Fibroblast of pulmonary artery (primary cell): ENCODE results near the gene SMAD3.
"Not testable (repeated sequence)": the region's sequence is repeated elsewhere in the genome, so short reads cannot be mapped to it uniquely, and the experiment has no call there.

Experiments used
- DNase-seq: peaks from one replicate; pipeline ENCODE4 v3.0.0-alpha.2; 2010; ENCODE audit warnings: low read depth
- H3K4me3 ChIP-seq: replicated peaks from 2 replicates; pipeline ENCODE4 v1.5.1; 2011; ENCODE audit warnings: low read depth, mild to moderate bottlenecking, control low read depth, low read length, moderate library complexity
- CTCF ChIP-seq: IDR thresholded peaks from 2 replicates; pipeline ENCODE4 v1.5.1; 2011; ENCODE audit warnings: mild to moderate bottlenecking, control low read depth, low read length, inconsistent platforms; ENCODE audit errors: missing control alignments

Gene SMAD3

GRCh38 chr15:67152429-67152828, 87.0 kb downstream of the SMAD3 start:
- no peak for TF ChIP-seq CTCF
- H3K4me3 ChIP-seq = no peak overlapping the region
- no peak for DNase-seq

GRCh38 chr15:67153044-67153443, 87.6 kb downstream of the SMAD3 start:
- H3K4me3 ChIP-seq, DNase-seq: not testable (repeated sequence)

GRCh38 chr15:67154249-67154648, 88.8 kb downstream of the SMAD3 start:
- H3K4me3 ChIP-seq = no peak overlapping the region
- no peak for DNase-seq
- TF ChIP-seq CTCF = no peak

GRCh38 chr15:67156426-67156825, 91.0 kb downstream of the SMAD3 start:
- DNase-seq = no peak
- no peak overlapping the region for H3K4me3 ChIP-seq
- no peak for TF ChIP-seq CTCF

- DNase-seq = no peak
- no peak overlapping the region for H3K4me3 ChIP-seq
- no peak for TF ChIP-seq CTCF
Observed at GRCh38 chr15:67156834-67157233, 91.4 kb downstream of the SMAD3 start.

GRCh38 chr15:67157521-67158252, 92.3 kb downstream of the SMAD3 start:
- H3K4me3 ChIP-seq = no peak overlapping the region
- DNase-seq = no peak
- no peak for TF ChIP-seq CTCF

GRCh38 chr15:67158367-67158766, 93.0 kb downstream of the SMAD3 start:
- DNase-seq = no peak
- no peak for TF ChIP-seq CTCF
- no peak overlapping the region for H3K4me3 ChIP-seq
